ENCODE results near the gene ZDHHC24. TPM values are rescaled to one million over a fixed set of nuclear protein-coding genes. Genes with fewer than 3 reads are reported as not detected.

Gene ZDHHC24
- total and polyA plus RNA-seq, 5 donors, result 6.3 to 7.8 (median 7.3) TPM

Other genes with a start within 250 kb of the ZDHHC24 start
- 10 to 100 TPM; 10.5 to 22.9 (median 21.9) TPM for gene CD248, start 229.0 kb downstream of the ZDHHC24 start, total RNA-seq
- gene CD248, start 229.0 kb downstream of the ZDHHC24 start, polyA plus RNA-seq, result 12.0 TPM
- 1 to 10 TPM; 2.0 to 3.8 (median 2.2) TPM for gene RIN1, start 209.6 kb downstream of the ZDHHC24 start, total RNA-seq
- gene RIN1, start 209.6 kb downstream of the ZDHHC24 start, polyA plus RNA-seq, result 1.6 TPM
- gene BRMS1, start 200.9 kb downstream of the ZDHHC24 start, total RNA-seq, result 10 to 100 TPM; 12.7 to 19.8 (median 15.0) TPM
- 26.0 TPM for gene BRMS1, start 200.9 kb downstream of the ZDHHC24 start, polyA plus RNA-seq
- 10 to 100 TPM; 43.9 to 67.1 (median 57.0) TPM for gene B4GAT1, start 198.4 kb downstream of the ZDHHC24 start, total RNA-seq
- gene B4GAT1, start 198.4 kb downstream of the ZDHHC24 start, polyA plus RNA-seq, result 60.2 TPM
- gene SLC29A2, start 174.3 kb downstream of the ZDHHC24 start, total RNA-seq, result 10 to 100 TPM; 18.7 to 33.2 (median 30.0) TPM
- gene SLC29A2, start 174.3 kb downstream of the ZDHHC24 start, polyA plus RNA-seq, result 24.3 TPM
- gene NPAS4, start 125.0 kb downstream of the ZDHHC24 start, total RNA-seq, result under 1 TPM; 0.09 to 0.84 (median 0.14) TPM
- 0.84 TPM for gene NPAS4, start 125.0 kb downstream of the ZDHHC24 start, polyA plus RNA-seq
- 10 to 100 TPM; 47.5 to 53.0 (median 50.1) TPM for gene MRPL11, start 107.2 kb downstream of the ZDHHC24 start, total RNA-seq
- 62.6 TPM for gene MRPL11, start 107.2 kb downstream of the ZDHHC24 start, polyA plus RNA-seq
- 10 to 100 TPM in 3 of 4 donors, 1 to 10 TPM in 1; 9.9 to 14.2 (median 12.8) TPM for gene PELI3, start 79.1 kb downstream of the ZDHHC24 start, total RNA-seq
- 12.8 TPM for gene PELI3, start 79.1 kb downstream of the ZDHHC24 start, polyA plus RNA-seq
- gene DPP3, start 65.6 kb downstream of the ZDHHC24 start, total RNA-seq, result 10 to 100 TPM in 3 of 4 donors, 1 to 10 TPM in 1; 9.5 to 16.2 (median 14.7) TPM
- gene DPP3, start 65.6 kb downstream of the ZDHHC24 start, polyA plus RNA-seq, result 10.5 TPM
- 10 to 100 TPM; 19.3 to 25.2 (median 21.4) TPM for gene BBS1, start 35.4 kb downstream of the ZDHHC24 start, total RNA-seq
- gene BBS1, start 35.4 kb downstream of the ZDHHC24 start, polyA plus RNA-seq, result 12.4 TPM
- under 1 TPM in 1 of 4 donors, not detected in 3; 0.09 TPM for gene ACTN3, start 855 bp upstream of the ZDHHC24 start, total RNA-seq
- gene ACTN3, start 855 bp upstream of the ZDHHC24 start, polyA plus RNA-seq, result 0.05 TPM
- 100 to 1,000 TPM in 2 of 4 donors, 10 to 100 TPM in 2; 85.5 to 136 (median 95.2) TPM for gene CTSF, start 22.6 kb upstream of the ZDHHC24 start, total RNA-seq
- gene CTSF, start 22.6 kb upstream of the ZDHHC24 start, polyA plus RNA-seq, result 56.0 TPM
- gene CCDC87, start 47.0 kb upstream of the ZDHHC24 start, total RNA-seq, result under 1 TPM; 0.53 to 0.99 (median 0.68) TPM
- gene CCDC87, start 47.0 kb upstream of the ZDHHC24 start, polyA plus RNA-seq, result 0.43 TPM
- gene CCS, start 47.1 kb upstream of the ZDHHC24 start, total RNA-seq, result 10 to 100 TPM; 30.3 to 40.2 (median 34.2) TPM
- gene CCS, start 47.1 kb upstream of the ZDHHC24 start, polyA plus RNA-seq, result 45.8 TPM
- gene RBM14, start 70.6 kb upstream of the ZDHHC24 start, total RNA-seq, result 10 to 100 TPM; 30.8 to 45.6 (median 33.6) TPM
- gene RBM14, start 70.6 kb upstream of the ZDHHC24 start, polyA plus RNA-seq, result 28.1 TPM
- gene RBM4, start 92.7 kb upstream of the ZDHHC24 start, total RNA-seq, result 10 to 100 TPM; 66.9 to 77.9 (median 68.3) TPM
- gene RBM4, start 92.7 kb upstream of the ZDHHC24 start, polyA plus RNA-seq, result 63.3 TPM
- gene RBM4B, start 131.8 kb upstream of the ZDHHC24 start, total RNA-seq, result 10 to 100 TPM in 3 of 4 donors, 1 to 10 TPM in 1; 9.0 to 15.7 (median 12.2) TPM
- 11.5 TPM for gene RBM4B, start 131.8 kb upstream of the ZDHHC24 start, polyA plus RNA-seq
- 1 to 10 TPM; 2.3 to 7.0 (median 3.1) TPM for gene SPTBN2, start 183.2 kb upstream of the ZDHHC24 start, total RNA-seq
- 0.38 TPM for gene SPTBN2, start 183.2 kb upstream of the ZDHHC24 start, polyA plus RNA-seq